Natural killer cell (primary cell): Measurements from ENCODE around the gene LYAR. TPM values are rescaled to one million over a fixed set of nuclear protein-coding genes. Genes with fewer than 3 reads are reported as not detected.
A peak's percentile ranks its signal among the peaks of the same experiment; 100 is the strongest.

Experiments used
- ATAC-seq, 3 donors: fragments of 150-1000 bp in 2 of 3; fragments of 200-7000 bp in 1 of 3; cut with Tn5 transposase; 1 replicate in 1 of 3; 2 replicates in 2 of 3; pipeline ENCODE4 v1.10.0; 2021; ENCODE audit warnings: mild to moderate bottlenecking in 2 of 3, moderate library complexity in 2 of 3
- DNase-seq, 2 donors: peaks; one replicate each; pipeline versions ENCODE4 v3.0.0 to v3.0.0-alpha.2; 2013 to 2021; ENCODE audit warnings: mixed read lengths in 1 of 2
- H3K27ac ChIP-seq: one replicate; pipeline ENCODE4 v1.5.1; 2013; ENCODE audit warnings: mild to moderate bottlenecking, low read length
- H3K27me3 ChIP-seq: one replicate; pipeline ENCODE4 v1.6.1; 2013; ENCODE audit warnings: low read length; ENCODE audit not compliant: control insufficient read depth, insufficient read depth
- H3K36me3 ChIP-seq: one replicate; pipeline ENCODE4 v1.6.1; 2013; ENCODE audit warnings: low read length; ENCODE audit not compliant: control insufficient read depth, insufficient read depth
- H3K4me1 ChIP-seq: one replicate; pipeline ENCODE4 v1.6.1; 2013; ENCODE audit warnings: low read length; ENCODE audit not compliant: control insufficient read depth, insufficient read depth
- H3K4me3 ChIP-seq: one replicate; pipeline ENCODE4 v1.5.1; 2013; ENCODE audit warnings: low read length
- H3K9me3 ChIP-seq: one replicate; pipeline ENCODE4 v1.6.1; 2013; ENCODE audit warnings: low read length; ENCODE audit not compliant: control insufficient read depth, insufficient read depth
- H3K27ac Mint-ChIP-seq, 2 donors: one replicate each; pipeline ENCODE4 v1.8.0; 2022; ENCODE audit warnings: mild to moderate bottlenecking in 2 of 2, mixed read lengths in 2 of 2, moderate library complexity in 1 of 2
- H3K27me3 Mint-ChIP-seq, 2 donors: one replicate each; pipeline ENCODE4 v1.8.0; 2022; ENCODE audit warnings: low read depth in 2 of 2, mixed read lengths in 2 of 2
- H3K36me3 Mint-ChIP-seq: one replicate; pipeline ENCODE4 v1.8.0; 2022; ENCODE audit warnings: mixed read lengths
- H3K4me1 Mint-ChIP-seq, 2 donors: one replicate each; pipeline ENCODE4 v1.8.0; 2022; ENCODE audit warnings: mixed read lengths in 2 of 2
- H3K4me3 Mint-ChIP-seq: one replicate; pipeline ENCODE4 v1.8.0; 2022; ENCODE audit warnings: mild to moderate bottlenecking, moderate library complexity, mixed read lengths
- H3K9me3 Mint-ChIP-seq, 2 donors: one replicate each; pipeline ENCODE4 v1.8.0; 2022; ENCODE audit warnings: mixed read lengths in 2 of 2
- WGBS: methylation state at CpG from one replicate; pipeline ENCODE4 v1.1.7; 2013; ENCODE audit warnings: missing lambda C conversion rate; ENCODE audit not compliant: insufficient coverage; 5-methylcytosine and 5-hydroxymethylcytosine counted together
- intact Hi-C: fragments of 100-400 bp; cut with micrococcal nuclease; formaldehyde crosslinking; loops from one replicate; pipeline ENCODE4 v1.14.2; 2022
- total RNA-seq, 4 donors: library from RNA; stranded (reverse); fragments of 120-200 nt in 1 of 4; gene quantifications; one replicate each; pipeline versions ENCODE4 v1.2.3 to v1.2.4, GENCODE V29; 2013 to 2022
- TF ChIP-seq, protein P1 (sequence below): fragments of 200-600 bp; IDR thresholded peaks from one replicate; pipeline ENCODE4 v1.8.0; 2022; ENCODE audit warnings: antibody characterized with exemption

The LYAR gene
- total RNA-seq, 3 donors from 2014 or later (not counting 1 experiment from before 2014, with no cell fraction given): 42.9 to 81.1 (median 55.8) TPM

DNA sequence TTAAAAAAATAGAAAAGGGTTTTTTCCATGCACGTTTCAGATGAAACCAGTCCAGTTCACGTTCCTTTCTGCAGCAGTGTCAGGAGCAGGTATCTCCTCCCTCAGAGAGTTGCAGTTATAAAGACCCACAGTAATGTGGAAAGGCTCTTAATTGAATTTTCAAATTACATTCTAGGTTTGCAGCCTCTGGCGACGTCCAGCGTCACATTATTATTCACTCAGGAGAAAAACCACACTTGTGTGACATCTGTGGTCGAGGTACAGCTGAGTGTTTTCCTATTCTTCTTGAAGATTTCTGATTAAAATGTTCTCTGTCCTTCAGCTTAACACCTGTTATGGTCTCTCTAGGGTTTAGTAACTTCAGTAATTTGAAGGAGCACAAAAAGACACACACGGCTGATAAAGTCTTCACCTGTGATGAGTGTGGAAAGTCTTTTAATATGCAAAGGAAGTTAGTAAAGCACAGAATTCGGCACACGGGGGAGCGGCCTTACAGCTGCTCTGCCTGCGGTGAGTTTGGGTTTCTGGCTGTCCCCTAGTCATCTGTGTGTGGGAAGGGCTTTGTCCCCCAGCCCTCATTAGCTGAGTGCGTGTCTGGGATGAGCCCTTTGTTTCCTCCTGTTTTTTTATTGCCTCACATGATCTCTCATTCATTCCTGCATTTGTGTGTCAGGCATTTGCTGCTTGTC lies 25.7 kb upstream of the LYAR start:
- WGBS: 89% methylated on average over 12 of the region's 12 CpGs
- H3K36me3 Mint-ChIP-seq: peaks cover 7% of the 10 kb centered on the region
- no peak overlapping the region for H3K4me3 Mint-ChIP-seq
- intact Hi-C loops: no loop called here
- H3K27me3 ChIP-seq: no peaks in the 10 kb centered on the region
- peak overlapping the region in 1 of 2 donors; percentile 5 for H3K27ac Mint-ChIP-seq
- no peak overlapping the region for H3K4me3 ChIP-seq
- TF ChIP-seq, protein P1, sequence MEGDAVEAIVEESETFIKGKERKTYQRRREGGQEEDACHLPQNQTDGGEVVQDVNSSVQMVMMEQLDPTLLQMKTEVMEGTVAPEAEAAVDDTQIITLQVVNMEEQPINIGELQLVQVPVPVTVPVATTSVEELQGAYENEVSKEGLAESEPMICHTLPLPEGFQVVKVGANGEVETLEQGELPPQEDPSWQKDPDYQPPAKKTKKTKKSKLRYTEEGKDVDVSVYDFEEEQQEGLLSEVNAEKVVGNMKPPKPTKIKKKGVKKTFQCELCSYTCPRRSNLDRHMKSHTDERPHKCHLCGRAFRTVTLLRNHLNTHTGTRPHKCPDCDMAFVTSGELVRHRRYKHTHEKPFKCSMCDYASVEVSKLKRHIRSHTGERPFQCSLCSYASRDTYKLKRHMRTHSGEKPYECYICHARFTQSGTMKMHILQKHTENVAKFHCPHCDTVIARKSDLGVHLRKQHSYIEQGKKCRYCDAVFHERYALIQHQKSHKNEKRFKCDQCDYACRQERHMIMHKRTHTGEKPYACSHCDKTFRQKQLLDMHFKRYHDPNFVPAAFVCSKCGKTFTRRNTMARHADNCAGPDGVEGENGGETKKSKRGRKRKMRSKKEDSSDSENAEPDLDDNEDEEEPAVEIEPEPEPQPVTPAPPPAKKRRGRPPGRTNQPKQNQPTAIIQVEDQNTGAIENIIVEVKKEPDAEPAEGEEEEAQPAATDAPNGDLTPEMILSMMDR: no peak
- ATAC-seq (no peak), DNase-seq (no peak)
- peaks cover 45% of the 10 kb centered on the region for H3K36me3 ChIP-seq
- H3K4me1 Mint-ChIP-seq: no peaks in the 10 kb centered on the region
- no peak overlapping the region for H3K27ac ChIP-seq
- H3K9me3 ChIP-seq: no peaks in the 10 kb centered on the region
- no peaks in the 10 kb centered on the region for H3K9me3 Mint-ChIP-seq
- no peaks in the 10 kb centered on the region for H3K4me1 ChIP-seq
- H3K27me3 Mint-ChIP-seq: no peaks in the 10 kb centered on the region

- Mint-ChIP-seq H3K27me3 (no peaks in the 10 kb centered on the region), H3K4me3 (no peak overlapping the region), H3K36me3 (peaks cover 7% of the 10 kb centered on the region), H3K27ac (no peak overlapping the region), H3K9me3 (no peaks in the 10 kb centered on the region), H3K4me1 (peaks cover 5 to 10% of the 10 kb centered on the region in 2 donors)
- DNase-seq (no peak), ATAC-seq (no peak)
- 90% methylated on average over 4 of the region's 4 CpGs for WGBS
- Histone ChIP-seq H3K4me3 (no peak overlapping the region), H3K36me3 (peaks cover 40% of the 10 kb centered on the region), H3K27me3 (no peaks in the 10 kb centered on the region), H3K9me3 (no peaks in the 10 kb centered on the region), H3K27ac (no peak overlapping the region), H3K4me1 (no peaks in the 10 kb centered on the region)
- TF ChIP-seq, protein P1: no peak
- intact Hi-C loops: no loop called here
These were observed 21.2 kb upstream of the LYAR start for GRCh38 chr4:4311193-4311592.

DNA sequence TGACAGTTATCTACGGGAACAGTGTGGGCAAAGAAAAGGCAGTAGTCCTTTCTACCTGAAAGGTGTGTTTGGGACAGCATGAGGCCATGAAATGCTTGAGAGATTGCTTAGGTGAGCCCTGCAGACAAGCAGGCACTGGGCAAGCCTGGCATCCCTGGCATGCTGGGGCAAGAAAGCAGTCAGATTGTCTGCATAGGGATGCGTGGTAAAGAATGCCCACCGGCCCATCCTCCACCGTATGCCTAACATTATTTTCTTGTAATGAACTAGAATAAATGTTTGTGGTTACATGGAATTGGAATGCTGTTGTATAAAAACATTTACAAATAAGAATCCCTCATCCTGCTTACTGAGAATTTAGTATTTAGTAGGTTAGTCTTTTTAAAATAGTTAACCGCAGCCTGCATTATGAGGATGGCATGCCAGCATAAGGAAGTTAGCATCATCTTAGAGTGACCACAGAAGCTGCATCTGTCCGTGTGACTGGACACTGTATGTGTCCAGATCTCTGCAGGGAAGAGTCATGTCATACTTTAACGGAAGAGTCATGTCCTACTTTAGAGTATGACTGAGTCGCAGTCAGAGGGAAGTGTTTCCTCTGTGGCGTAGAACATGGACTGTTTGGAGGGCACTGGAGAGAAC lies 19.0 kb upstream of the LYAR start:
- Mint-ChIP-seq H3K9me3 (no peaks in the 10 kb centered on the region), H3K36me3 (peaks cover 7% of the 10 kb centered on the region), H3K27ac (no peak overlapping the region), H3K27me3 (no peaks in the 10 kb centered on the region), H3K4me3 (no peak overlapping the region), H3K4me1 (peaks cover 12 to 17% of the 10 kb centered on the region in 2 donors)
- Histone ChIP-seq H3K4me3 (no peak overlapping the region), H3K27ac (no peak overlapping the region), H3K9me3 (no peaks in the 10 kb centered on the region), H3K4me1 (no peaks in the 10 kb centered on the region), H3K27me3 (no peaks in the 10 kb centered on the region), H3K36me3 (peaks cover 34% of the 10 kb centered on the region)
- ATAC-seq (no peak), DNase-seq (no peak)
- WGBS: 94% methylated on average over 6 of the region's 9 CpGs
- TF ChIP-seq, protein P1: no peak
- intact Hi-C loops: no loop called here
